A673 (cell line): ENCODE data around the gene TBX1. TPM values are rescaled to one million over a fixed set of nuclear protein-coding genes. Genes with fewer than 3 reads are reported as not detected.
"Not testable (repeated sequence)": the region's sequence is repeated elsewhere in the genome, so short reads cannot be mapped to it uniquely, and the experiment has no call there.

Experiments
- BruUV-seq: library from RNA; stranded (reverse); fragments of 400-500 nt; replicated peaks from 2 replicates; lab custom pipeline; 2021; lab: Mats Ljungman, UMichigan
- CTCF ChIA-PET: fragments of 300-600 bp; sonication (Branson Sonifier 250); formaldehyde crosslinking; loops from one replicate; lab custom pipeline; 2022; ENCODE audit warnings: antibody characterized with exemption; lab: Charles Lee
- POLR2A ChIA-PET: fragments of 300-600 bp; sonication (Branson Sonifier 250); formaldehyde crosslinking; loops from one replicate; lab custom pipeline; 2022; ENCODE audit warnings: antibody characterized with exemption; ENCODE audit not compliant: low non-redundant PET; lab: Charles Lee
- DNase-seq: peaks from one replicate; pipeline ENCODE4 v3.0.0-alpha.2; 2015; ENCODE audit warnings: low spot score
- H3K27ac ChIP-seq: fragments of 200-600 bp; sonication (generic); 2 replicates; pipeline ENCODE4 v1.5.1; 2016; ENCODE audit warnings: mixed run types, low read depth, mild to moderate bottlenecking, mixed read lengths, antibody characterized with exemption, low read length; ENCODE audit not compliant: poor library complexity, severe bottlenecking
- H3K27me3 ChIP-seq: fragments of 200-600 bp; sonication (generic); replicated peaks from 2 replicates; pipeline ENCODE4 v1.6.1; 2017; ENCODE audit warnings: mixed run types, low read depth, mild to moderate bottlenecking, mixed read lengths, antibody characterized with exemption, low read length; ENCODE audit not compliant: insufficient read depth, poor library complexity
- H3K36me3 ChIP-seq: fragments of 200-600 bp; sonication (generic); 2 replicates; pipeline ENCODE4 v1.6.1; 2016; ENCODE audit warnings: mixed run types, mild to moderate bottlenecking, mixed read lengths, antibody characterized with exemption, low read length; ENCODE audit not compliant: insufficient read depth, poor library complexity, severe bottlenecking
- H3K4me1 ChIP-seq: fragments of 200-600 bp; sonication (generic); 2 replicates; pipeline ENCODE4 v1.6.1; 2017; ENCODE audit warnings: mixed run types, mild to moderate bottlenecking, mixed read lengths, antibody characterized with exemption, low read length; ENCODE audit not compliant: insufficient read depth, poor library complexity, severe bottlenecking
- H3K4me3 ChIP-seq: fragments of 200-600 bp; sonication (generic); 2 replicates; pipeline ENCODE4 v1.5.1; 2016; ENCODE audit warnings: low read depth, mixed run types, mild to moderate bottlenecking, mixed read lengths, low read length; ENCODE audit not compliant: poor library complexity, severe bottlenecking
- H3K9me3 ChIP-seq: fragments of 200-600 bp; sonication (generic); 2 replicates; pipeline ENCODE4 v1.6.1; 2016; ENCODE audit warnings: mixed run types, low read depth, mild to moderate bottlenecking, mixed read lengths, antibody characterized with exemption, low read length; ENCODE audit not compliant: poor library complexity, severe bottlenecking
- CTCF ChIP-seq: fragments of 300-800, 200-600 bp; sonication (generic); conservative IDR thresholded peaks from 2 replicates; pipeline ENCODE4 v1.5.1; 2017; ENCODE audit warnings: low read depth, mild to moderate bottlenecking, antibody characterized with exemption, low read length, moderate library complexity, mixed read lengths
- EZH2 ChIP-seq: fragments of 200-600 bp; sonication (generic); IDR thresholded peaks from 2 replicates; pipeline ENCODE4 v1.6.1; 2017; ENCODE audit warnings: borderline replicate concordance, low read depth, mild to moderate bottlenecking, mixed read lengths, antibody characterized with exemption, low read length; ENCODE audit not compliant: poor library complexity, severe bottlenecking
- intact Hi-C: fragments of 100-400 bp; cut with micrococcal nuclease; formaldehyde crosslinking; loops from one replicate; pipeline ENCODE4 v1.10.0; 2022; ENCODE audit not compliant: unreplicated experiment
- total RNA-seq: library from RNA; stranded (reverse); gene quantifications from 2 replicates; pipeline ENCODE4 v1.2.3, GENCODE V29; 2021

The TBX1 gene
- total RNA-seq, 1 experiment from 2014 or later: 3.6 TPM

GRCh38 chr22:19723983-19724827 lies 36.4 kb upstream of the TBX1 start:
- CTCF ChIA-PET: no interaction called here
- Histone ChIP-seq H3K27ac (no peak overlapping the region), H3K9me3 (no peaks in the 10 kb centered on the region), H3K4me3 (no peak overlapping the region), H3K4me1 (no peaks in the 10 kb centered on the region), H3K27me3 (no peaks in the 10 kb centered on the region), H3K36me3 (peaks cover 31% of the 10 kb centered on the region)
- no peak for TF ChIP-seq CTCF
- intact Hi-C loops: no loop called here
- BruUV-seq: no TSS peak
- POLR2A ChIA-PET: no interaction called here
- no peak for DNase-seq

- Histone ChIP-seq H3K9me3 (no peaks in the 10 kb centered on the region), H3K4me1 (no peaks in the 10 kb centered on the region), H3K27me3 (no peaks in the 10 kb centered on the region), H3K27ac (no peak overlapping the region), H3K36me3 (peaks cover 26% of the 10 kb centered on the region), H3K4me3 (no peak overlapping the region)
- ChIA-PET CTCF (no interaction called here), POLR2A (no interaction called here)
- TF ChIP-seq EZH2 (no peak), CTCF (no peak)
- DNase-seq: no peak
- intact Hi-C loops: no loop called here
- BruUV-seq: no TSS peak
These were observed 35.5 kb upstream of the TBX1 start for GRCh38 chr22:19724927-19725661.

GRCh38 chr22:19726064-19726788 lies 34.4 kb upstream of the TBX1 start:
- POLR2A ChIA-PET, BruUV-seq, CTCF ChIA-PET, H3K27me3 ChIP-seq, DNase-seq, H3K4me1 ChIP-seq, H3K27ac ChIP-seq, H3K9me3 ChIP-seq, H3K4me3 ChIP-seq, intact Hi-C loops: not testable (repeated sequence)
- peaks cover 16% of the 10 kb centered on the region for H3K36me3 ChIP-seq
